ENCODE results near the gene PRKN. TPM values are rescaled to one million over a fixed set of nuclear protein-coding genes. Genes with fewer than 3 reads are reported as not detected.

The PRKN gene
- total RNA-seq, 1 experiment from 2014 or later, result 2.0 TPM

DNA sequence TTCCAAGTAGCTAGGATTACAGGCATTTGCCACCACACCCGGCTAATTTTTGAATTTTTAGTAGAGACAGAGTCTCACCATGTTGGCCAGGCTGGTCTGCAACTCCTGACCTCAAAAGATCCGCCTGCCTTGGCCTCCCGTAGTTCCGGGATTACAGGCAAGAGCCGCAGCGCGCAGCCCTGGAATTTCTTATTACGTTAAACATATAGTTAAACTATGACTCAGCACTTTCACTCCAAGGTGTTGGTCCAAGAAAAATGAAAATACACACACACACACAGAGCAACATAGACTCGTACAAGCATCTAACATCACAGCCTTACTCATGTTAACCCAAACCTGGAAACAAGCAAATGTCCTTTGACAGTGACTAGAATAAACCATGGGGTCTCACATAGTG lies 663.9 kb downstream of the PRKN start:
- H3K4me2 ChIP-seq (ENCODE audit: insufficient read depth, insufficient read length, low read length), result no peak overlapping the region
- H4K8ac ChIP-seq (replicated peaks; ENCODE audit: insufficient read length, low read depth, low read length), result no peak overlapping the region
- H2BK5ac ChIP-seq (ENCODE audit: insufficient read length, low read length), result no peak overlapping the region
- no peak overlapping the region for H3K14ac ChIP-seq (ENCODE audit: insufficient read depth, low read length)
- H3K23ac ChIP-seq (ENCODE audit: insufficient read length, low read depth, low read length), result no peak overlapping the region
- no peak overlapping the region for H3K27ac ChIP-seq (ENCODE audit: insufficient read length, low read depth, low read length)
- TF ChIP-seq, protein P1, sequence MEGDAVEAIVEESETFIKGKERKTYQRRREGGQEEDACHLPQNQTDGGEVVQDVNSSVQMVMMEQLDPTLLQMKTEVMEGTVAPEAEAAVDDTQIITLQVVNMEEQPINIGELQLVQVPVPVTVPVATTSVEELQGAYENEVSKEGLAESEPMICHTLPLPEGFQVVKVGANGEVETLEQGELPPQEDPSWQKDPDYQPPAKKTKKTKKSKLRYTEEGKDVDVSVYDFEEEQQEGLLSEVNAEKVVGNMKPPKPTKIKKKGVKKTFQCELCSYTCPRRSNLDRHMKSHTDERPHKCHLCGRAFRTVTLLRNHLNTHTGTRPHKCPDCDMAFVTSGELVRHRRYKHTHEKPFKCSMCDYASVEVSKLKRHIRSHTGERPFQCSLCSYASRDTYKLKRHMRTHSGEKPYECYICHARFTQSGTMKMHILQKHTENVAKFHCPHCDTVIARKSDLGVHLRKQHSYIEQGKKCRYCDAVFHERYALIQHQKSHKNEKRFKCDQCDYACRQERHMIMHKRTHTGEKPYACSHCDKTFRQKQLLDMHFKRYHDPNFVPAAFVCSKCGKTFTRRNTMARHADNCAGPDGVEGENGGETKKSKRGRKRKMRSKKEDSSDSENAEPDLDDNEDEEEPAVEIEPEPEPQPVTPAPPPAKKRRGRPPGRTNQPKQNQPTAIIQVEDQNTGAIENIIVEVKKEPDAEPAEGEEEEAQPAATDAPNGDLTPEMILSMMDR (conservative IDR thresholded peaks at IDR 0.05), result no peak
- no peak overlapping the region for H3K18ac ChIP-seq (ENCODE audit: insufficient read length, low read depth, low read length)
- H3K4me1 Mint-ChIP-seq, result no peaks in the 10 kb centered on the region; a peak in 1 of 4 replicates
- no peak overlapping the region for H3K4me3 Mint-ChIP-seq
- H3K4me1 ChIP-seq (ENCODE audit: insufficient read depth, low read length), result no peaks in the 10 kb centered on the region
- H3K27me3 Mint-ChIP-seq (ENCODE audit: low read depth), result no peaks in the 10 kb centered on the region; the same call in 1 of the 2 replicates
- H3K79me2 ChIP-seq (ENCODE audit: insufficient read depth, low read length), result no peaks in the 10 kb centered on the region
- H4K20me1 ChIP-seq (ENCODE audit: control insufficient read depth, insufficient read depth, insufficient read length), result no peaks in the 10 kb centered on the region
- no peaks in the 10 kb centered on the region for H3K23me2 ChIP-seq (ENCODE audit: insufficient read length, low read depth, low read length, poor library complexity, severe bottlenecking)
- H3K4ac ChIP-seq (ENCODE audit: low read depth, low read length), result no peak overlapping the region
- peaks cover 0 to 3% (median 0%) of the 10 kb centered on the region in 3 experiments; a peak in 1 of 7 replicates for H3K36me3 Mint-ChIP-seq (ENCODE audit: insufficient read depth in 1 of 3, low read depth in 3 of 3)
- no CpG with 5 or more reads among the region's 9 CpGs for WGBS (ENCODE audit: extremely low coverage, insufficient read length, low lambda C conversion rate)
- no peak overlapping the region for H4K91ac ChIP-seq (ENCODE audit: insufficient read length, low read depth, low read length)
- no peaks in the 10 kb centered on the region for H3K9me3 ChIP-seq (ENCODE audit: control insufficient read depth, low read depth, low read length)
- no peak for DNase-seq
- H2AK5ac ChIP-seq (ENCODE audit: insufficient read length, low read length), result no peak overlapping the region
- no peak overlapping the region for H2BK120ac ChIP-seq (ENCODE audit: low read depth, low read length, poor library complexity, severe bottlenecking)
- no peak overlapping the region for H4K5ac ChIP-seq (ENCODE audit: insufficient read length, low read depth, low read length)
- no peak overlapping the region for H3K9ac ChIP-seq (ENCODE audit: extremely low read depth, insufficient read length, low read length)
- no peak overlapping the region for H3K27ac Mint-ChIP-seq
- no peak overlapping the region for H3K56ac ChIP-seq (ENCODE audit: insufficient read length, low read depth, low read length)
- H3K9me3 Mint-ChIP-seq, result peaks cover 0 to 3% of the 10 kb centered on the region in 2 experiments; a peak in 1 of 5 replicates
- H3K27me3 ChIP-seq (ENCODE audit: insufficient read depth, low read length), result no peaks in the 10 kb centered on the region
- H3K79me1 ChIP-seq (ENCODE audit: insufficient read depth, low read depth, low read length, poor library complexity, severe bottlenecking), result no peaks in the 10 kb centered on the region
- no peak overlapping the region for H2AFZ ChIP-seq (ENCODE audit: low read length)
- no peak overlapping the region for H2BK15ac ChIP-seq (ENCODE audit: low read depth, low read length)
- no peak overlapping the region for H2BK20ac ChIP-seq (ENCODE audit: low read depth, low read length, poor library complexity, severe bottlenecking)
- no peak overlapping the region for H2BK12ac ChIP-seq (ENCODE audit: insufficient read length, low read depth, low read length)
- H3T11ph ChIP-seq (ENCODE audit: low read length), result no peak overlapping the region
